Lung (tissue), 12 donors: ENCODE measurements around the gene PTX4. TPM values are rescaled to one million over a fixed set of nuclear protein-coding genes. Genes with fewer than 3 reads are reported as not detected.

Experiments used
- ATAC-seq: fragments of 200-7000 bp; cut with Tn5 transposase; one replicate; pipeline ENCODE4 v1.9.1; 2020; ENCODE audit warnings: moderate number of reproducible peaks; ENCODE audit not compliant: insufficient read depth, low FRiP score
- DNase-seq, 3 donors: peaks; one replicate each; pipeline ENCODE4 v3.0.0-alpha.2; 2013 to 2017
- H3K27ac ChIP-seq, 2 donors: one replicate each; pipeline ENCODE4 v1.5.1; 2013; ENCODE audit warnings: mild to moderate bottlenecking in 2 of 2, moderate library complexity in 2 of 2, control low read depth in 1 of 2, inconsistent platforms in 1 of 2, low read depth in 1 of 2, low read length in 1 of 2
- H3K27me3 ChIP-seq, 3 donors: one replicate each; pipeline ENCODE4 v1.5.1; 2013; ENCODE audit warnings: low read length in 2 of 3; ENCODE audit not compliant: control insufficient read depth in 3 of 3, insufficient read depth in 3 of 3
- H3K36me3 ChIP-seq, 4 donors: one replicate each; pipeline ENCODE4 v1.5.1; 2013; ENCODE audit warnings: low read length in 4 of 4, mild to moderate bottlenecking in 1 of 4, moderate library complexity in 1 of 4; ENCODE audit not compliant: control insufficient read depth in 4 of 4, insufficient read depth in 4 of 4
- H3K4me1 ChIP-seq, 5 donors: one replicate each; pipeline ENCODE4 v1.5.1; 2013; ENCODE audit warnings: low read length in 5 of 5, mild to moderate bottlenecking in 2 of 5, moderate library complexity in 1 of 5; ENCODE audit not compliant: control insufficient read depth in 5 of 5, insufficient read depth in 5 of 5
- H3K4me3 ChIP-seq: one replicate; pipeline ENCODE4 v1.5.1; 2013; ENCODE audit warnings: mild to moderate bottlenecking, control low read depth, moderate library complexity
- H3K9ac ChIP-seq, 2 donors: one replicate each; pipeline ENCODE4 v1.5.1; 2013; ENCODE audit warnings: low read length in 2 of 2, control low read depth in 1 of 2; ENCODE audit not compliant: insufficient read depth in 1 of 2
- H3K9me3 ChIP-seq, 4 donors: one replicate each; pipeline ENCODE4 v1.5.1; 2013; ENCODE audit warnings: low read length in 3 of 4, mild to moderate bottlenecking in 1 of 4, moderate library complexity in 1 of 4; ENCODE audit not compliant: control insufficient read depth in 4 of 4, insufficient read depth in 3 of 4
- CTCF ChIP-seq: IDR thresholded peaks from 2 replicates; pipeline ENCODE4 v1.5.1; 2012; ENCODE audit warnings: mild to moderate bottlenecking; ENCODE audit errors: control extremely low read depth, extremely low read depth
- WGBS, 2 donors: extraction: QIAGEN DNeasy Blood & Tissue Kit; methylation state at CpG; one replicate each; pipeline ENCODE4 v1.1.7; 2013; 5-methylcytosine and 5-hydroxymethylcytosine counted together
- polyA plus RNA-seq, 2 donors: library from polyadenylated mRNA; stranded (reverse); fragments of 200-250 nt; gene quantifications; one replicate each; pipeline ENCODE4 v1.2.1, GENCODE V29; 2013
- total RNA-seq, 2 donors: library from RNA; depleted of rRNA in 1 of 2; stranded (reverse); fragments of >200 nt in 1 of 2; gene quantifications; one replicate each; pipeline ENCODE4 v1.2.1, GENCODE V29; 2014 to 2021
- donor health status: control.
- donor health status: control.
- donor health status: Bipolar disorder and iron deficiency.
- donor health status: healthy.
- donor health status: DM: yes; HTN: yes; CAD: no.

The PTX4 gene
- total and polyA plus RNA-seq, 4 donors: 0.02 to 0.31 (median 0.25) TPM; not detected in 1

DNA sequence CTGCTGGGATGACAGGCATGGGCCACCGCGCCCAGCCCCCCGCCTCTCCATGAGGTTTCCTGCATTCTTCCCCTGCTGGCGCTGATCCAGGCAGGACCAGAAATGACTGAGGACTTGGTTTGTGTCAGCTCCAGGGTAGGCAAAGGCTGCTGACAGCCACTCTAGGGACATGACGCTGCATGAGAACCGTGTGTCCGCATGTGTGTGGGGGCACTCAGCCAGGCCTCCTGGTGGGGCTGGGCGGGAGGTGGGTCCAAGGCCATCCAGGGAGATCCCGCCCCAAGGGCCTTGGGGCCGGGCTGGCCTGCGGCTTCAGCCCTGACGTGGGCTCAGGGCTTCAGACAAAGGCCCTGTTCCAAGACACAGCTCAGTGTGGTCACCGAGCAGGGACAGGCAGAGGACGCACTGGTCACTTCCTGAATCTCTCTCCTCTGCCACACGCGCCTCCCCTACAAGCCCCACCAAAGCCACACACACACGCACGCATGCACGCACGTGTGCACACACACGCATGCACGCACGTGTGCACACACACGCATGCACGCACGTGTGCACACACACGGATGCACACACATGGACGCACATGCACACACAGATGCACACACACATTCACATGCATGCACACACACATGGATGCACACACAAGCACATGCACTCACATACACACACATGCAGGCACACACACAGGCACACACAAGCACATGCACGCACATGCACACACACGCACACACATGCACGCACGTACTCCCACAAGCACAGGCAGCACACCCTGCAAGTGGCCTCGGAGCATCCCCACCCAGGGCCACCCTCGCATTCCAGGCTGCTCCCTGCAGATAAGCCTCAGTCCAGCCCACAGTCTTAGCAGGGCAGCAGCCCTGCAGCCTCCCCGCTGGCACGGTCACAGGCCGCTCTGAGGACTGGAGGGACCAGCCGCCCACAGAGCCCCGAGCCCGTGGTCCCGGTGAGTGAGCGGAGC is 39.4 kb upstream of the PTX4 start:
- Histone ChIP-seq H3K9ac (no peak overlapping the region), H3K9me3 (peaks cover 0 to 2% (median 0%) of the 10 kb centered on the region in 4 donors), H3K4me3 (no peak overlapping the region), H3K27ac (peak overlapping the region in 1 of 2 donors; percentile 57), H3K27me3 (no peaks in the 10 kb centered on the region), H3K36me3 (peaks cover 0 to 20% (median 0%) of the 10 kb centered on the region in 4 donors), H3K4me1 (peaks cover 5 to 29% (median 24%) of the 10 kb centered on the region in 5 donors)
- 64 to 73% methylated on average over 42 of the region's 42 CpGs for WGBS, 2 donors
- no peak for TF ChIP-seq CTCF
- DNase-seq: peak; percentile 48 to 68 (median 53)
- ATAC-seq: no peak

- DNase-seq (no peak), ATAC-seq (no peak)
- 72 to 79% methylated on average over 37 to 38 of the region's 38 CpGs for WGBS, 2 donors
- Histone ChIP-seq H3K36me3 (peaks cover 0 to 20% (median 0%) of the 10 kb centered on the region in 4 donors), H3K4me3 (no peak overlapping the region), H3K27me3 (no peaks in the 10 kb centered on the region), H3K4me1 (peaks cover 1 to 24% (median 16%) of the 10 kb centered on the region in 5 donors), H3K9ac (no peak overlapping the region), H3K9me3 (peaks cover 0 to 2% (median 0%) of the 10 kb centered on the region in 4 donors), H3K27ac (peak overlapping the region in 1 of 2 donors; percentile 9)
- TF ChIP-seq CTCF: no peak
Observed at GRCh38 chr16:1526608-1527555, 38.1 kb upstream of the PTX4 start.

- ATAC-seq: no peak
- Histone ChIP-seq H3K27ac (no peak overlapping the region), H3K9ac (no peak overlapping the region), H3K4me3 (no peak overlapping the region), H3K27me3 (no peaks in the 10 kb centered on the region), H3K9me3 (peaks cover 0 to 2% (median 0%) of the 10 kb centered on the region in 4 donors), H3K4me1 (peaks cover 0 to 20% (median 7%) of the 10 kb centered on the region in 5 donors), H3K36me3 (peaks cover 0 to 20% (median 0%) of the 10 kb centered on the region in 4 donors)
- DNase-seq: no peak
- 88 to 89% methylated on average over 41 to 44 of the region's 44 CpGs for WGBS, 2 donors
- TF ChIP-seq CTCF: no peak
Observed at GRCh38 chr16:1525871-1526607, 37.3 kb upstream of the PTX4 start.
